Vagina (tissue), 2 donors: Measurements from ENCODE around the gene NOP56. TPM values are rescaled to one million over a fixed set of nuclear protein-coding genes. Genes with fewer than 3 reads are reported as not detected.

Experiments
- DNase-seq, 2 donors: peaks; one replicate each; pipeline ENCODE4 v3.0.0-alpha.2; 2017; ENCODE audit errors: extremely low spot score in 2 of 2
- H3K27ac ChIP-seq: fragments of 200-600 bp; sonication (generic); one replicate; pipeline ENCODE4 v1.5.1; 2019
- H3K27me3 ChIP-seq: fragments of 200-600 bp; sonication (generic); one replicate; pipeline ENCODE4 v1.5.1; 2019
- H3K36me3 ChIP-seq, 2 donors: fragments of 200-600 bp; sonication (generic); one replicate each; pipeline ENCODE4 v1.5.1; 2017 to 2019
- H3K4me1 ChIP-seq: fragments of 200-600 bp; sonication (generic); one replicate; pipeline ENCODE4 v1.5.1; 2019
- H3K4me3 ChIP-seq, 2 donors: fragments of 200-600 bp; sonication (generic); 1 replicate in 1 of 2; 2 replicates in 1 of 2; pipeline ENCODE4 v1.5.1; 2016 to 2019
- H3K9me3 ChIP-seq: fragments of 200-600 bp; sonication (generic); one replicate; pipeline ENCODE4 v1.5.1; 2019
- CTCF ChIP-seq, 3 experiments: fragments of 450-650 bp in 2 of 3; fragments of 200-600 bp in 1 of 3; sonication (generic) in 1 of 3; IDR thresholded peaks; one replicate each; pipeline ENCODE4 v1.5.1; 2017 to 2019; ENCODE audit warnings: antibody characterized with exemption in 3 of 3, mild to moderate bottlenecking in 2 of 3, moderate library complexity in 2 of 3
- POLR2A ChIP-seq, 2 donors: fragments of 450-650 bp; IDR thresholded peaks; one replicate each; pipeline ENCODE4 v1.6.1; 2017; ENCODE audit warnings: antibody characterized with exemption in 2 of 2, mild to moderate bottlenecking in 2 of 2, moderate library complexity in 2 of 2
- POLR2AphosphoS5 ChIP-seq, 2 donors: sonication (generic); formaldehyde crosslinking; IDR thresholded peaks; one replicate each; pipeline ENCODE4 v1.9.0; 2017; ENCODE audit warnings: antibody characterized with exemption in 2 of 2, mild to moderate bottlenecking in 2 of 2, low read depth in 1 of 2; ENCODE audit not compliant: insufficient read depth in 1 of 2
- intact Hi-C: fragments of 100-400 bp; cut with DNase I; formaldehyde crosslinking; loops from one replicate; pipeline ENCODE4 v1.15.1; 2023
- microRNA counts, 2 donors: library from miRNA; unstranded; fragments of <30 nt; microRNA quantifications; one replicate each; lab custom pipeline; 2016 to 2017
- microRNA-seq: library from miRNA; unstranded; fragments of <30 nt; microRNA quantifications from one replicate; pipeline ENCODE4, GENCODE V29; 2017; ENCODE audit warnings: borderline number of aligned reads, borderline replicate concordance
- small RNA-seq: library from RNA; depleted of rRNA; stranded (forward); fragments of <200 nt; gene quantifications from one replicate; pipeline ENCODE3, GENCODE V24; 2016
- total RNA-seq: library from RNA; depleted of rRNA; stranded (reverse); fragments of >200 nt; gene quantifications from one replicate; pipeline ENCODE4 v1.2.3, GENCODE V29; 2016

The NOP56 gene
- total RNA-seq, 1 donor from 2014 or later = 87.7 TPM

DNA sequence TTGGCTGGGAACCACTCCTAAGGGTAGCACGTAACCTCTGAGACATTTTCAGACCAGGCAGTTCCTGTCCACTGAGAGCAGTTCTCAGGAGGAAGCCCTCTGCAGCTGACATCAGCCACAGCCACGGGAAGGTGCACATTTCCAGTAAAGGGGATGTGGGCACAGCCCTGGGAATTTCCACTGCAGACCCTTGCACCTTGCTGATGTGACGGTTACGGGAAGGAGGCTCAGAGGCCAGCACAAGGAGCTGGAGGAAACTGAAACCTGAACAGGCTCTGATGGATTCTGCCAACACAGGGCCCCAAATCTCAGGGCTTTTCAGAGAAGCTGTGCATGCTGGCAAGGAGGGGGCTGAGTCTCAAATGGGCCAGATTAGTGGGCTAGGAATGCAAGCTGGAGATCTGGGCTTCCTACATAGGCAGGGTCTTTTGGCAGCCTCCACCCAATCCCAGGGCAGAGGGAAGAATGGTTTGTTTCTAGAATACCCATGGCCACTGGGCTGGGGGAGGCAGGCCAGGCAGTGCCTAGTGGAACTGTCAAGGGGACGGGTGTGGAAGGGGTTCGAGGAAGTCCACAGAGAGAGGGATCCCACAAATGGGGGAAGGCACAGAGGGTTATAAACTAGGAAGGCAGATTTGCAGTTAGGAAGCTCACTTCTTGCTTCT, 54.4 kb downstream of the NOP56 start:
- intact Hi-C loops = no loop called here
- Histone ChIP-seq H3K27me3 (no peaks in the 10 kb centered on the region), H3K9me3 (no peaks in the 10 kb centered on the region), H3K4me3 (no peak overlapping the region), H3K27ac (no peak overlapping the region), H3K4me1 (no peaks in the 10 kb centered on the region), H3K36me3 (no peaks in the 10 kb centered on the region)
- TF ChIP-seq CTCF (IDR thresholded peaks at IDR 0.05) (no peak), POLR2AphosphoS5 (IDR thresholded peaks at IDR 0.05; ENCODE audit: insufficient read depth in 1 of 2, low read depth in 1 of 2) (no peak), POLR2A (IDR thresholded peaks at IDR 0.05) (no peak)
- peak in 1 of 2 donors; percentile 43 for DNase-seq

DNA sequence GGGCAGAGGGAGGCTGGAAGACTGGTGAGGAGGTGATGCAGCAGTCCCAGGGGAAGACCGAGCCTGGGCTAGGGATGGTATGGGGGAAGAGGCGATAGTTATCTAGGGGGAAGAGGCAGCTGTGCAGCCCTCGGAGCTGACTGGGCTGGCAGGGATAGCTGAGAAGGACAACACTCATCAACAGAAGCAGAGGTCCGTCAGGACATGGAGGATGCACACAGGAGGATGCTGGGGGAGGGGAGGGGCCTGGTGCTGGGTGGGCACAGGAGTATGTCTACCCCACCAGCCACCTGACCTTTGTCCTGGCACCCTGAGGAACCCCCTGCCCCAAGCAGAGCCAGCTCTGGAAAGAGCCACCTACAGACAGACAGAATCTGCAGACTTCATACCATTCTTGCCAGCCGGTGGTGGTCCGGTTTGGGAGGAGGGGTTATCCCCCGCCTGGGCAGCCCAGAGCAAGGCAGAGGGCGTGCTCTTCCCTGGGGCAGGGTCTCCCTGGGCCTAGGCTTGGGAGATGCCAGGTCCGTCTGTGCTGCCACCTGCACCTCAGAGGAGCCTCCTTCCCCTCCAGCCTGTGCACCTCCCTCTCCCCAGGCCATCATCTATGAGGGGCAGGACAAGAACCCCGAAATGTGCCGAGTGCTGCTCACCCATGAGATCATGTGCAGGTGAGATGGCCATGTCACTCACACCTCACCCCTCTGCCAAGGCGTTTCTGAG, 55.1 kb downstream of the NOP56 start:
- H3K4me1 ChIP-seq = no peaks in the 10 kb centered on the region
- TF ChIP-seq POLR2A (IDR thresholded peaks at IDR 0.05) (no peak), POLR2AphosphoS5 (IDR thresholded peaks at IDR 0.05; ENCODE audit: insufficient read depth in 1 of 2, low read depth in 1 of 2) (no peak), CTCF (IDR thresholded peaks at IDR 0.05) (no peak)
- intact Hi-C loops = no loop called here
- no peaks in the 10 kb centered on the region for H3K36me3 ChIP-seq
- no peak overlapping the region for H3K4me3 ChIP-seq
- no peaks in the 10 kb centered on the region for H3K27me3 ChIP-seq
- peak in 1 of 2 donors; percentile 46 for DNase-seq
- no peak overlapping the region for H3K27ac ChIP-seq
- no peaks in the 10 kb centered on the region for H3K9me3 ChIP-seq

MicroRNAs encoded within 50 kb of the gene (microRNA counts, 767-probe panel; counts per million panel counts)
- microRNA hsa-miR-1292 (lab: Ali Mortazavi, UCI) = 238 to 261 counts per million in 2 donors

Small RNAs within 50 kb of the gene (microRNA-seq; reads per million reads assigned to microRNA genes)
- gene MIR1292 = 5.7 reads per million, percentile 8 among the genes with 10 or more reads in this experiment

Small RNAs within 50 kb of the gene (small RNA-seq; reads per million reads assigned to genes)
- gene SNORA51 = not detected
- gene SNORD110 = not detected
- gene SNORD56 = not detected
- not detected for gene SNORD57
- not detected for gene SNORD86

Other genes starting within 250 kb of the NOP56 start
- 173 TPM for gene SNRPB, start 181.8 kb upstream of the NOP56 start, total RNA-seq
- gene ZNF343, start 143.7 kb upstream of the NOP56 start, total RNA-seq = 11.0 TPM
- gene TMC2, start 116.1 kb upstream of the NOP56 start, total RNA-seq = not detected
- gene IDH3B, start 11.6 kb downstream of the NOP56 start, total RNA-seq = 71.0 TPM
- gene EBF4, start 40.1 kb downstream of the NOP56 start, total RNA-seq = 23.1 TPM
- gene CPXM1, start 148.0 kb downstream of the NOP56 start, total RNA-seq = 19.4 TPM
- not detected for gene C20orf141, start 162.4 kb downstream of the NOP56 start, total RNA-seq
- gene TMEM239, start 163.7 kb downstream of the NOP56 start, total RNA-seq = not detected
- gene PCED1A, start 188.0 kb downstream of the NOP56 start, total RNA-seq = 22.1 TPM
- gene VPS16, start 188.1 kb downstream of the NOP56 start, total RNA-seq = 30.0 TPM
- 45.7 TPM for gene PTPRA, start 220.8 kb downstream of the NOP56 start, total RNA-seq